ENCODE measurements around the gene MET. TPM values are rescaled to one million over a fixed set of nuclear protein-coding genes. Genes with fewer than 3 reads are reported as not detected.

Gene MET
- total RNA-seq, 6 donors from 2014 or later, result 32.4 to 114 (median 82.2) TPM

- Histone ChIP-seq H3K27ac (no peak overlapping the region), H3K9me3 (no peaks in the 10 kb centered on the region), H3K36me3 (no peaks in the 10 kb centered on the region), H3K27me3 (no peaks in the 10 kb centered on the region), H3K4me1 (peaks cover 0 to 6% (median 4%) of the 10 kb centered on the region in 4 donors), H3K4me3 (no peak overlapping the region)
- 59 to 61% methylated on average over 5 of the region's 5 CpGs for WGBS, 2 donors
- DNase-seq (no peak), ATAC-seq (ENCODE audit: low FRiP score in 2 of 2) (no peak)
- TF ChIP-seq POLR2A (IDR thresholded peaks at IDR 0.05) (no peak), EP300 (IDR thresholded peaks at IDR 0.05) (no peak), POLR2AphosphoS5 (IDR thresholded peaks at IDR 0.05) (no peak)
Observed at GRCh38 chr7:116788572-116789197, 116.7 kb downstream of the MET start.

- no peak for ATAC-seq (ENCODE audit: low FRiP score in 2 of 2)
Observed at GRCh38 chr7:116790025-116790424, 118.0 kb downstream of the MET start.

GRCh38 chr7:116792813-116793212 is 120.8 kb downstream of the MET start:
- no peak for ATAC-seq (ENCODE audit: low FRiP score in 2 of 2)
- Histone ChIP-seq H3K36me3 (no peaks in the 10 kb centered on the region), H3K4me1 (peaks cover 4 to 6% (median 5%) of the 10 kb centered on the region in 4 donors), H3K4me3 (no peak overlapping the region), H3K27me3 (no peaks in the 10 kb centered on the region), H3K9me3 (no peaks in the 10 kb centered on the region), H3K27ac (no peak overlapping the region)
- TF ChIP-seq POLR2A (IDR thresholded peaks at IDR 0.05), result no peak
- no peak for TF ChIP-seq CTCF (IDR thresholded peaks at IDR 0.05)
- no peak for TF ChIP-seq POLR2AphosphoS5 (IDR thresholded peaks at IDR 0.05)
- TF ChIP-seq EP300 (IDR thresholded peaks at IDR 0.05), result no peak
- no peak for DNase-seq
- 97 to 100% methylated on average over 4 of the region's 4 CpGs for WGBS, 2 donors

More at GRCh38 chr7:116790025-116790424, 118.0 kb downstream of the MET start:
- 85 to 86% methylated on average over 3 of the region's 3 CpGs for WGBS, 2 donors
- no peak for TF ChIP-seq POLR2A (IDR thresholded peaks at IDR 0.05)
- no peak for TF ChIP-seq CTCF (IDR thresholded peaks at IDR 0.05)
- TF ChIP-seq EP300 (IDR thresholded peaks at IDR 0.05), result no peak
- no peak for TF ChIP-seq POLR2AphosphoS5 (IDR thresholded peaks at IDR 0.05)
- Histone ChIP-seq H3K4me1 (peaks cover 0 to 6% (median 4%) of the 10 kb centered on the region in 4 donors), H3K36me3 (no peaks in the 10 kb centered on the region), H3K27me3 (no peaks in the 10 kb centered on the region), H3K9me3 (no peaks in the 10 kb centered on the region), H3K27ac (no peak overlapping the region), H3K4me3 (no peak overlapping the region)
- DNase-seq, result no peak

GRCh38 chr7:116793795-116794340 is 121.9 kb downstream of the MET start:
- TF ChIP-seq EP300 (IDR thresholded peaks at IDR 0.05) (no peak), POLR2AphosphoS5 (IDR thresholded peaks at IDR 0.05) (no peak), CTCF (IDR thresholded peaks at IDR 0.05) (no peak), POLR2A (IDR thresholded peaks at IDR 0.05) (no peak)
- Histone ChIP-seq H3K9me3 (no peaks in the 10 kb centered on the region), H3K4me3 (no peak overlapping the region), H3K27me3 (no peaks in the 10 kb centered on the region), H3K36me3 (no peaks in the 10 kb centered on the region), H3K27ac (no peak overlapping the region), H3K4me1 (peaks cover 0 to 7% (median 0%) of the 10 kb centered on the region in 4 donors)
- no peak for DNase-seq
- WGBS, 2 donors, result 91 to 94% methylated on average over 5 of the region's 5 CpGs
- no peak for ATAC-seq (ENCODE audit: low FRiP score in 2 of 2)

GRCh38 chr7:116796471-116796870 is 124.5 kb downstream of the MET start:
- DNase-seq, result no peak
- no peak for ATAC-seq (ENCODE audit: low FRiP score in 2 of 2)

More at GRCh38 chr7:116796471-116796870, 124.5 kb downstream of the MET start:
- TF ChIP-seq POLR2AphosphoS5 (IDR thresholded peaks at IDR 0.05), result no peak
- TF ChIP-seq EP300 (IDR thresholded peaks at IDR 0.05), result no peak
- no peak for TF ChIP-seq POLR2A (IDR thresholded peaks at IDR 0.05)
- TF ChIP-seq CTCF (IDR thresholded peaks at IDR 0.05), result no peak
- peaks cover 0 to 7% (median 3%) of the 10 kb centered on the region in 4 donors for H3K4me1 ChIP-seq
- no peaks in the 10 kb centered on the region for H3K27me3 ChIP-seq
- 97 to 98% methylated on average over 5 of the region's 5 CpGs for WGBS, 2 donors
- H3K36me3 ChIP-seq, result no peaks in the 10 kb centered on the region
- no peak overlapping the region for H3K4me3 ChIP-seq
- H3K9me3 ChIP-seq, result no peaks in the 10 kb centered on the region
- H3K27ac ChIP-seq, result no peak overlapping the region
